Measurements from ENCODE around the gene ST3GAL2.

- TF ChIP-seq POLR2A (IDR thresholded peaks at IDR 0.05; ENCODE audit: low read length) (no peak), CTCF (IDR thresholded peaks at IDR 0.05) (no peak), ESRRA (IDR thresholded peaks at IDR 0.05; ENCODE audit: borderline replicate concordance, low read length) (no peak), PBX3 (IDR thresholded peaks at IDR 0.05) (no peak), MAZ (IDR thresholded peaks at IDR 0.05; ENCODE audit: borderline replicate concordance, low read depth, low read length) (no peak), RAD21 (conservative IDR thresholded peaks at IDR 0.05 in 1 of 2, IDR thresholded peaks at IDR 0.05 in 1 of 2) (no peak), TFCP2L1 (CRISPR knock-in tag; IDR thresholded peaks at IDR 0.05) (no peak), HDAC2 (IDR thresholded peaks at IDR 0.05) (no peak)
Measured at GRCh38 chr16:70480127-70481105, 41.5 kb upstream of the ST3GAL2 start.
